GM10266 (cell line): ENCODE results near the gene SLC17A2.
A peak's percentile ranks its signal among the peaks of the same experiment; 100 is the strongest.

Source experiments
- DNase-seq: peaks from one replicate; pipeline ENCODE4 v3.0.0; 2012; ENCODE audit errors: extremely low spot score
- TF ChIP-seq, protein P1 (sequence below): IDR thresholded peaks from 2 replicates; pipeline ENCODE4 v1.5.1; 2012; ENCODE audit warnings: mild to moderate bottlenecking, low read depth; ENCODE audit not compliant: control insufficient read depth, insufficient read depth; ENCODE audit errors: missing control alignments

Gene SLC17A2

DNA sequence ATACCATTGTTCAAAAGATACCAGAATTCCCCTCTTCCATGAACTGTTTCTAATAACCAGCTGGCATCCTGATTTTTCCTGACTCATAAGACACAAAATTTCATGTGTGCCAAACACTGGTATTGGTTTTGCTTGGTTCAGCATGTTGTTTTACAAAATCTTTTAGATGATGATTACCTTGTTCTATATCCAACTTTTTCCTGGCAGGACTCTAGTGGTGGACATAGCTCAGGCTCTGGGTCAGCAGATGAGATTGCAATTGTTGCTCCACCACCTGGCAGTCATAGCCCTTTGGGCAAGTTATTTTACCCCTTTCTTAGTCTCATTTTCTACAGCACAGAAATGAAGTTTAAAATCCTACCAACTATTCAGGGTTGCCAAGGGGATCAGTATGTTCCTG, 38.3 kb upstream of the SLC17A2 start:
- no peak for DNase-seq
- TF ChIP-seq, protein P1, sequence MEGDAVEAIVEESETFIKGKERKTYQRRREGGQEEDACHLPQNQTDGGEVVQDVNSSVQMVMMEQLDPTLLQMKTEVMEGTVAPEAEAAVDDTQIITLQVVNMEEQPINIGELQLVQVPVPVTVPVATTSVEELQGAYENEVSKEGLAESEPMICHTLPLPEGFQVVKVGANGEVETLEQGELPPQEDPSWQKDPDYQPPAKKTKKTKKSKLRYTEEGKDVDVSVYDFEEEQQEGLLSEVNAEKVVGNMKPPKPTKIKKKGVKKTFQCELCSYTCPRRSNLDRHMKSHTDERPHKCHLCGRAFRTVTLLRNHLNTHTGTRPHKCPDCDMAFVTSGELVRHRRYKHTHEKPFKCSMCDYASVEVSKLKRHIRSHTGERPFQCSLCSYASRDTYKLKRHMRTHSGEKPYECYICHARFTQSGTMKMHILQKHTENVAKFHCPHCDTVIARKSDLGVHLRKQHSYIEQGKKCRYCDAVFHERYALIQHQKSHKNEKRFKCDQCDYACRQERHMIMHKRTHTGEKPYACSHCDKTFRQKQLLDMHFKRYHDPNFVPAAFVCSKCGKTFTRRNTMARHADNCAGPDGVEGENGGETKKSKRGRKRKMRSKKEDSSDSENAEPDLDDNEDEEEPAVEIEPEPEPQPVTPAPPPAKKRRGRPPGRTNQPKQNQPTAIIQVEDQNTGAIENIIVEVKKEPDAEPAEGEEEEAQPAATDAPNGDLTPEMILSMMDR: no peak

- no peak for DNase-seq
- TF ChIP-seq, protein P1: no peak
Observed at GRCh38 chr6:25966711-25967110, 36.2 kb upstream of the SLC17A2 start.

DNA sequence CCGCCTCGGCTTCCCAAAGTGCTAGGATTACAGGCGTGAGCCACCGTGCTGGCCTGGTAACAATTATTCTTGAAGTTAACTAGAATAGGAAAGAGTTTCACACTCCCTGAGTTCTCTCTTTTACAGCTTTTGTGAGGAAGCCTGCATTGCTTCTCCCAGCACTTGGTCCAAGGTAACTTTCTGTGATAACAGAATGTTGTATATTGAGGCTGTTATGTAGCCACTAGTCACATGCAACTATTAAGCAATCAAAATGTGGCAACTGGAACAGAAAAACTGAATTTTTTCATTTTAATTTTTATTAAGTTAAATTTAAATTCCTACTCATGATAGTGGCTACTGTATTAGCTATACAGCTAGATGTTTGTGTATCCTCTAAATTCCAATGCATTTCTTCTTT, 34.6 kb upstream of the SLC17A2 start:
- DNase-seq: no peak
- TF ChIP-seq, protein P1: no peak

- DNase-seq: no peak
- TF ChIP-seq, protein P1: no peak
Observed at GRCh38 chr6:25963426-25964123, 33.1 kb upstream of the SLC17A2 start.

- peak; percentile 70 for DNase-seq
- TF ChIP-seq, protein P1: no peak
Observed at GRCh38 chr6:25962149-25963127, 31.9 kb upstream of the SLC17A2 start, which contains the start of gene TRIM38. Gene TRIM38 (plus strand): TSS chr6:25962802. CDS start chr6:25966523, 3,721 bp downstream.

DNA sequence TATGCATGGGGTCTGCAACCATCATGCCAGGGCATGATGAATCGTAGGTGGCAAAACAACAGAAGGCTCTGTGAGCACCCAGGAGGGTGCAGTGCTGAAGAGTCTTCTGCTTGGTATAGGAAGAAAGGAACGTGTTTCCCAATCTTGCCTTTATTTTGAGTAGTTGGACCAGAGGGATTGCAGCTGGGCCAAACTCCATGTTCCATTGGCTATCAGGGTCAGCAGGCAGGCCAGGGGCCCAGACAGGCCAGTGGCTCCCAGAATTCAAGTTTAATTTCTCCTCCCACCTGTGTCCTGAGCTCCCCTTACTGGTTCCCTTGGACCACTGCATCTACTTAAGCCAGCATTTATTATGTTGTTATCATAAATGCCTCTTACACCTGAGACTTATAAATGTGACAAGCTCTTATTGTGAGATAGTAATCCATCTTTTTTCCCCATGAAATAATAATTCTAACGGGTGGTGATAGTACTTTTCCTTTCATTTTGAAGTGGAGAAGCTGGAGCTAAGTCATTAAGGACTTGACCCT, 31.2 kb upstream of the SLC17A2 start:
- TF ChIP-seq, protein P1: peak; percentile 32
- no peak for DNase-seq
